Pericardium fibroblast (primary cell): ENCODE measurements around the gene FPR3. TPM values are rescaled to one million over a fixed set of nuclear protein-coding genes. Genes with fewer than 3 reads are reported as not detected.

Experiments
- total RNA-seq: library from RNA; depleted of rRNA; stranded (reverse); fragments of >200 nt; gene quantifications from 2 replicates; pipeline ENCODE4 v1.2.3, GENCODE V29; 2015

The FPR3 gene, protein sequence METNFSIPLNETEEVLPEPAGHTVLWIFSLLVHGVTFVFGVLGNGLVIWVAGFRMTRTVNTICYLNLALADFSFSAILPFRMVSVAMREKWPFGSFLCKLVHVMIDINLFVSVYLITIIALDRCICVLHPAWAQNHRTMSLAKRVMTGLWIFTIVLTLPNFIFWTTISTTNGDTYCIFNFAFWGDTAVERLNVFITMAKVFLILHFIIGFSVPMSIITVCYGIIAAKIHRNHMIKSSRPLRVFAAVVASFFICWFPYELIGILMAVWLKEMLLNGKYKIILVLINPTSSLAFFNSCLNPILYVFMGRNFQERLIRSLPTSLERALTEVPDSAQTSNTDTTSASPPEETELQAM
- total RNA-seq: 0.23 TPM in 1 of 2 replicates, not detected in the other

DNA sequence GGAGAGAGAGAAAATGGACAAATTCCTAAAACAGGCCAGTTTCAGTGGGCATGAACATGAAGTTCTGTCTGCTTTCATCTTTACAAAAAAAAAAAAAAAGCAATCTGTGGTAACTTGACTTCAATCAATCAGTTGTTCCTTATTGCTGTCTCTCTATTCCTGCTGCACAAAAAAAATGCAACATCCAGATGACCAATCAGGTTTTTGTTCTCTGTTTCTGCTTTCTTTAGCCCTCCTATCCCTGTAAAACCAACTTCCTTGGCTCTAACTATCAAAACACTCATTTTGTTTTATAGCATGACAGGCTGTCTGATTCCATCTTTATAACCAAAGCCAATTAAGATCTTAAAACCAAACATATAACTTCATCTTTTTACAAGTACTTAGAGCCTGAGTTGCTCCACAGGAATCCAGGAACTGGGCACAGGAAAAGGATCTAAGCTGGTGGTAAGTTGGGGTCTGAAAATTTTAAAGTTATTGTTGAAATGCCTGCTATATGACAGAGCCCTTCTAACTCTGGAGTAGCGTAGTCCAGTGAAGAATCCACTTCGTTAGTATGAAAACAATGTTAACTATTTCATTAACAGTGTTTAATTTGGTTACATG, at the start of gene FPR3:
FPR3 (plus strand) TSS at position 273 of the 606 bp plus-strand sequence. CDS start 28,592 bp downstream, outside the sequence.

DNA sequence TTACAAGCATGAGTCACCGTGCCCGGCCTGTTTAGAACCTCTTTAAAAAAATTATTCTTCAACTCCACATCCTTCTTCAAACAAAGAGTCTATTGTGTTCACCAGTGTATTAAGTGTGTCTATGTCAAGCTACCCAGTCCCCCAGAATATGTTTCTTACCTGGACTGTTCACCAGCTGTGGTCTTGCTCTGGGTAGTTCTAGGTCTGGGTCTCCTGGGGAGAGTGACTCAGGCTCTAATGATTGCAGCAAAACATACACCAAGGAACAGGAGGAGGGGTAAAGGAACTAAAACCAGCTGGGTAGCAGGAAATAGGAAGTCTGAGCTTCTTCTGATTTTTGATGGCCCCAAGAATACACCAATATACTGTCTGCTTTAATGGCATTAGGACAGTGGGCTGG, 43.3 kb upstream of the FPR3 start, which contains the start of gene FPR1:
FPR1 (minus strand) TSS at position 224 of the 400 bp plus-strand sequence. CDS start 4,884 bp downstream, outside the sequence.

DNA sequence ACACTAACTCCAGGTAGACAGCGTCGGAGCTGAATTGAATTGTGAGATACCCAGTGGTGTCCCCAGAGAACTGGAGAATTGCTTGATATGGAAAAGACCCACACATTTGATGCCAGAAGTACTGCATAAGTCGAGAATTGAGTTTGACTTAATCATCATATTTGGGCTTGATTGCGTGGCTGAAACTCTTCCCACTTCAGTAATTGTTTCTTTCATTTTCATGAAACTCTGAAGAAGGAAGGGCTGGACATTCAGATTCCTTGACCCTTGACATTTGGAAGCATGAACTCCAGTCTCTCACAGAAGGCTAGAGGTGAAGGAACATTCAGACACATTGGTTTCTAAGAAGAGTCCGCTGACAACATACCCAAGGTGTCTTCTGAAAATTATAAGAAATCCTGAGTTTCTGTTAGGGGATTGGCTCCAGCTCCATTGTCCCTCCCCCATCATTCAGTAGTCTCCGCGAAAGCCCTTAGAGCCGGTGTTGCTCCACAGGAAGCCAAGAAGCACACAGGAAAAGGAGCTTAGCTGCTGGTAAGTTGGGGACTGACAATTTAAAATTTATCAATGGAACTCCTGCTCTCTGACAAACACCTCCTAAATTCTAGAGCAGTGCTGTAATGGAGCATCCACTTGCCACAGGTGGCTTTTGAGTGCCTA, 34.1 kb upstream of the FPR3 start, which contains the start of gene FPR2:
FPR2 (plus strand) TSS at position 484 of the 660 bp plus-strand sequence. CDS start 7,479 bp downstream, outside the sequence.

Other genes with a start within 250 kb of the FPR3 start
- gene ZNF175, start 223.9 kb upstream of the FPR3 start, total RNA-seq: 2.6 and 3.3 TPM in 2 replicates
- gene SIGLEC5, start 164.8 kb upstream of the FPR3 start, total RNA-seq: not detected in 2 replicates
- not detected in 2 replicates for gene SIGLEC14, start 148.3 kb upstream of the FPR3 start, total RNA-seq
- 7.9 and 12.3 TPM in 2 replicates for gene SPACA6, start 101.8 kb upstream of the FPR3 start, total RNA-seq
- 0.70 and 1.6 TPM in 2 replicates for gene HAS1, start 71.2 kb upstream of the FPR3 start, total RNA-seq
- 0.23 and 0.68 TPM in 2 replicates for gene FPR1, start 43.3 kb upstream of the FPR3 start, total RNA-seq
- gene FPR2, start 34.0 kb upstream of the FPR3 start, total RNA-seq: 0.09 TPM in 1 of 2 replicates, not detected in the other
- 5.8 and 13.0 TPM in 2 replicates for gene ZNF577, start 92.8 kb downstream of the FPR3 start, total RNA-seq
- 5.3 and 8.1 TPM in 2 replicates for gene ZNF649, start 109.9 kb downstream of the FPR3 start, total RNA-seq
- gene ZNF613, start 132.3 kb downstream of the FPR3 start, total RNA-seq: 2.4 and 2.8 TPM in 2 replicates
- gene ZNF350, start 191.7 kb downstream of the FPR3 start, total RNA-seq: 3.0 and 4.0 TPM in 2 replicates
- gene ZNF615, start 213.1 kb downstream of the FPR3 start, total RNA-seq: 7.8 and 21.4 TPM in 2 replicates
- gene ZNF614, start 233.2 kb downstream of the FPR3 start, total RNA-seq: 6.0 and 8.9 TPM in 2 replicates